ENCODE measurements around the gene NSUN6. TPM values are rescaled to one million over a fixed set of nuclear protein-coding genes. Genes with fewer than 3 reads are reported as not detected.

NSUN6 gene
- total and polyA plus RNA-seq, 2 experiments from 2014 or later, result 18.1 to 37.4 TPM

- H3K27ac Mint-ChIP-seq, result peak overlapping the region; percentile 86
- H3K36me3 ChIP-seq (ENCODE audit: insufficient read depth), result peaks cover 9% of the 10 kb centered on the region; the same call in 1 of the 2 replicates
- no peak for DNase-seq (ENCODE audit: low spot score)
These were observed 14.6 kb upstream of the NSUN6 start for GRCh38 chr10:18665815-18666558.

More at GRCh38 chr10:18665815-18666558, 14.6 kb upstream of the NSUN6 start:
- H3F3A ChIP-seq (replicated peaks; ENCODE audit: low read depth), result no peaks in the 10 kb centered on the region
- peak overlapping the region; percentile 37 for H3K4me3 ChIP-seq
- no peak for ATAC-seq
- H3K27me3 Mint-ChIP-seq (ENCODE audit: insufficient read depth, low read depth, poor library complexity), result peaks cover 2% of the 10 kb centered on the region
- peak overlapping the region; percentile 32 for H3K4me3 Mint-ChIP-seq
- peak overlapping the region; percentile 88 for H3K27ac ChIP-seq (ENCODE audit: low read depth)
- TF ChIP-seq EZH2 (IDR thresholded peaks at IDR 0.05; ENCODE audit: low read depth, unreplicated experiment) (no peak), STAT1 (IDR thresholded peaks at IDR 0.05; ENCODE audit: unreplicated experiment) (no peak), ZNF114 (CRISPR knock-in tag; IDR thresholded peaks at IDR 0.05) (no peak), ETS1 (IDR thresholded peaks at IDR 0.05) (no peak), POLR2AphosphoS5 (IDR thresholded peaks at IDR 0.05; ENCODE audit: low read depth) (no peak), CREB1 (CRISPR knock-in tag; IDR thresholded peaks at IDR 0.05; ENCODE audit: low read depth) (no peak), EZH2phosphoT487 (IDR thresholded peaks at IDR 0.05; ENCODE audit: unreplicated experiment) (no peak), ZNF331 (CRISPR knock-in tag; IDR thresholded peaks at IDR 0.05; ENCODE audit: low read depth) (no peak), JUNB (IDR thresholded peaks at IDR 0.05; ENCODE audit: unreplicated experiment) (no peak), NANOG (IDR thresholded peaks at IDR 0.05; ENCODE audit: borderline replicate concordance) (no peak), REST (IDR thresholded peaks at IDR 0.05; ENCODE audit: unreplicated experiment) (no peak)
- TF ChIP-seq, protein P1, sequence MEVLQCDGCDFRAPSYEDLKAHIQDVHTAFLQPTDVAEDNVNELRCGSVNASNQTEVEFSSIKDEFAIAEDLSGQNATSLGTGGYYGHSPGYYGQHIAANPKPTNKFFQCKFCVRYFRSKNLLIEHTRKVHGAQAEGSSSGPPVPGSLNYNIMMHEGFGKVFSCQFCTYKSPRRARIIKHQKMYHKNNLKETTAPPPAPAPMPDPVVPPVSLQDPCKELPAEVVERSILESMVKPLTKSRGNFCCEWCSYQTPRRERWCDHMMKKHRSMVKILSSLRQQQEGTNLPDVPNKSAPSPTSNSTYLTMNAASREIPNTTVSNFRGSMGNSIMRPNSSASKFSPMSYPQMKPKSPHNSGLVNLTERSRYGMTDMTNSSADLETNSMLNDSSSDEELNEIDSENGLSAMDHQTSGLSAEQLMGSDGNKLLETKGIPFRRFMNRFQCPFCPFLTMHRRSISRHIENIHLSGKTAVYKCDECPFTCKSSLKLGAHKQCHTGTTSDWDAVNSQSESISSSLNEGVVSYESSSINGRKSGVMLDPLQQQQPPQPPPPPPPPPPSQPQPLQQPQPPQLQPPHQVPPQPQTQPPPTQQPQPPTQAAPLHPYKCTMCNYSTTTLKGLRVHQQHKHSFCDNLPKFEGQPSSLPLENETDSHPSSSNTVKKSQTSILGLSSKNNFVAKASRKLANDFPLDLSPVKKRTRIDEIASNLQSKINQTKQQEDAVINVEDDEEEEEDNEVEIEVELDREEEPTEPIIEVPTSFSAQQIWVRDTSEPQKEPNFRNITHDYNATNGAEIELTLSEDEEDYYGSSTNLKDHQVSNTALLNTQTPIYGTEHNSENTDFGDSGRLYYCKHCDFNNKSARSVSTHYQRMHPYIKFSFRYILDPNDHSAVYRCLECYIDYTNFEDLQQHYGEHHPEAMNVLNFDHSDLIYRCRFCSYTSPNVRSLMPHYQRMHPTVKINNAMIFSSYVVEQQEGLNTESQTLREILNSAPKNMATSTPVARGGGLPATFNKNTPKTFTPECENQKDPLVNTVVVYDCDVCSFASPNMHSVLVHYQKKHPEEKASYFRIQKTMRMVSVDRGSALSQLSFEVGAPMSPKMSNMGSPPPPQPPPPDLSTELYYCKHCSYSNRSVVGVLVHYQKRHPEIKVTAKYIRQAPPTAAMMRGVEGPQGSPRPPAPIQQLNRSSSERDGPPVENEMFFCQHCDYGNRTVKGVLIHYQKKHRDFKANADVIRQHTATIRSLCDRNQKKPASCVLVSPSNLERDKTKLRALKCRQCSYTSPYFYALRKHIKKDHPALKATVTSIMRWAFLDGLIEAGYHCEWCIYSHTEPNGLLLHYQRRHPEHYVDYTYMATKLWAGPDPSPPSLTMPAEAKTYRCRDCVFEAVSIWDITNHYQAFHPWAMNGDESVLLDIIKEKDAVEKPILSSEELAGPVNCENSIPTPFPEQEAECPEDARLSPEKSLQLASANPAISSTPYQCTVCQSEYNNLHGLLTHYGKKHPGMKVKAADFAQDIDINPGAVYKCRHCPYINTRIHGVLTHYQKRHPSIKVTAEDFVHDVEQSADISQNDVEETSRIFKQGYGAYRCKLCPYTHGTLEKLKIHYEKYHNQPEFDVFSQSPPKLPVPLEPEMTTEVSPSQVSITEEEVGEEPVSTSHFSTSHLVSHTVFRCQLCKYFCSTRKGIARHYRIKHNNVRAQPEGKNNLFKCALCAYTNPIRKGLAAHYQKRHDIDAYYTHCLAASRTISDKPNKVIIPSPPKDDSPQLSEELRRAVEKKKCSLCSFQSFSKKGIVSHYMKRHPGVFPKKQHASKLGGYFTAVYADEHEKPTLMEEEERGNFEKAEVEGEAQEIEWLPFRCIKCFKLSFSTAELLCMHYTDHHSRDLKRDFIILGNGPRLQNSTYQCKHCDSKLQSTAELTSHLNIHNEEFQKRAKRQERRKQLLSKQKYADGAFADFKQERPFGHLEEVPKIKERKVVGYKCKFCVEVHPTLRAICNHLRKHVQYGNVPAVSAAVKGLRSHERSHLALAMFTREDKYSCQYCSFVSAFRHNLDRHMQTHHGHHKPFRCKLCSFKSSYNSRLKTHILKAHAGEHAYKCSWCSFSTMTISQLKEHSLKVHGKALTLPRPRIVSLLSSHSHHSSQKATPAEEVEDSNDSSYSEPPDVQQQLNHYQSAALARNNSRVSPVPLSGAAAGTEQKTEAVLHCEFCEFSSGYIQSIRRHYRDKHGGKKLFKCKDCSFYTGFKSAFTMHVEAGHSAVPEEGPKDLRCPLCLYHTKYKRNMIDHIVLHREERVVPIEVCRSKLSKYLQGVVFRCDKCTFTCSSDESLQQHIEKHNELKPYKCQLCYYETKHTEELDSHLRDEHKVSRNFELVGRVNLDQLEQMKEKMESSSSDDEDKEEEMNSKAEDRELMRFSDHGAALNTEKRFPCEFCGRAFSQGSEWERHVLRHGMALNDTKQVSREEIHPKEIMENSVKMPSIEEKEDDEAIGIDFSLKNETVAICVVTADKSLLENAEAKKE (CRISPR knock-in tag; IDR thresholded peaks at IDR 0.05), result no peak
- TF ChIP-seq, protein P2, sequence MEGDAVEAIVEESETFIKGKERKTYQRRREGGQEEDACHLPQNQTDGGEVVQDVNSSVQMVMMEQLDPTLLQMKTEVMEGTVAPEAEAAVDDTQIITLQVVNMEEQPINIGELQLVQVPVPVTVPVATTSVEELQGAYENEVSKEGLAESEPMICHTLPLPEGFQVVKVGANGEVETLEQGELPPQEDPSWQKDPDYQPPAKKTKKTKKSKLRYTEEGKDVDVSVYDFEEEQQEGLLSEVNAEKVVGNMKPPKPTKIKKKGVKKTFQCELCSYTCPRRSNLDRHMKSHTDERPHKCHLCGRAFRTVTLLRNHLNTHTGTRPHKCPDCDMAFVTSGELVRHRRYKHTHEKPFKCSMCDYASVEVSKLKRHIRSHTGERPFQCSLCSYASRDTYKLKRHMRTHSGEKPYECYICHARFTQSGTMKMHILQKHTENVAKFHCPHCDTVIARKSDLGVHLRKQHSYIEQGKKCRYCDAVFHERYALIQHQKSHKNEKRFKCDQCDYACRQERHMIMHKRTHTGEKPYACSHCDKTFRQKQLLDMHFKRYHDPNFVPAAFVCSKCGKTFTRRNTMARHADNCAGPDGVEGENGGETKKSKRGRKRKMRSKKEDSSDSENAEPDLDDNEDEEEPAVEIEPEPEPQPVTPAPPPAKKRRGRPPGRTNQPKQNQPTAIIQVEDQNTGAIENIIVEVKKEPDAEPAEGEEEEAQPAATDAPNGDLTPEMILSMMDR (conservative IDR thresholded peaks at IDR 0.05; ENCODE audit: low read depth in 2 of 2), result no peak
- H3K4me2 ChIP-seq, result peak overlapping the region; percentile 58
- H3K79me2 ChIP-seq (replicated peaks; ENCODE audit: insufficient read depth), result peaks cover 92% of the 10 kb centered on the region
- H3K36me3 Mint-ChIP-seq (ENCODE audit: low read depth), result peaks cover 45% of the 10 kb centered on the region
- peaks cover 28% of the 10 kb centered on the region; the same call in 1 of the 2 replicates for H4K20me1 ChIP-seq (replicated peaks; ENCODE audit: insufficient read depth)
- H3K9me2 ChIP-seq (ENCODE audit: insufficient read depth), result no peaks in the 10 kb centered on the region
- H2AFZ ChIP-seq, result no peak overlapping the region
- peaks cover 42% of the 10 kb centered on the region for H3K4me1 ChIP-seq (ENCODE audit: insufficient read depth)
- H3K9me3 Mint-ChIP-seq, result no peaks in the 10 kb centered on the region
- peaks cover 47% of the 10 kb centered on the region for H3K4me1 Mint-ChIP-seq
- H3K27me3 ChIP-seq (ENCODE audit: insufficient read depth), result no peaks in the 10 kb centered on the region
